HepG2 (cell line): ENCODE data around the gene HKDC1. TPM values are rescaled to one million over a fixed set of nuclear protein-coding genes. Genes with fewer than 3 reads are reported as not detected.

Source experiments
- ARNT ChIP-seq: fragments of 450-650 bp; IDR thresholded peaks from 2 replicates; pipeline ENCODE4 v1.6.1; 2017
- BATF2 ChIP-seq: sonication (generic); formaldehyde crosslinking; IDR thresholded peaks from 2 replicates; pipeline ENCODE4 v1.8.0; 2022; ENCODE audit warnings: mild to moderate bottlenecking, missing genetic modification reagents, moderate library complexity
- HMG20B ChIP-seq: conservative IDR thresholded peaks from 2 replicates; pipeline ENCODE4 v1.6.1; 2016; ENCODE audit warnings: missing genetic modification reagents, missing compliant biosample characterization
- SNAPC2 ChIP-seq: sonication (generic); formaldehyde crosslinking; IDR thresholded peaks from 2 replicates; pipeline ENCODE4 v1.8.1; 2022; ENCODE audit warnings: mild to moderate bottlenecking, missing genetic modification reagents
- YEATS2 ChIP-seq: sonication (generic); formaldehyde crosslinking; IDR thresholded peaks from 2 replicates; pipeline ENCODE4 v1.4.0; 2020; ENCODE audit warnings: missing genetic modification reagents, borderline replicate concordance
- ZBTB2 ChIP-seq: sonication (generic); formaldehyde crosslinking; IDR thresholded peaks from 2 replicates; pipeline ENCODE4 v1.8.0; 2022; ENCODE audit warnings: low read depth, missing genetic modification reagents
- ZNF331 ChIP-seq: sonication (generic); formaldehyde crosslinking; IDR thresholded peaks from 2 replicates; pipeline ENCODE4 v1.4.0; 2020; ENCODE audit warnings: missing genetic modification reagents
- ZNF609 ChIP-seq: sonication (generic); formaldehyde crosslinking; IDR thresholded peaks from 2 replicates; pipeline ENCODE4 v1.4.0; 2020; ENCODE audit warnings: mild to moderate bottlenecking, missing genetic modification reagents, borderline replicate concordance
- ZSCAN21 ChIP-seq: sonication (generic); formaldehyde crosslinking; IDR thresholded peaks from 2 replicates; pipeline ENCODE4 v1.8.0; 2022; ENCODE audit warnings: mild to moderate bottlenecking, missing genetic modification reagents, moderate library complexity, borderline replicate concordance
- polyA plus RNA-seq, 8 experiments: library from polyadenylated mRNA; depleted of rRNA in 3 of 8; stranded (reverse) in 7 of 8; unstranded in 1 of 8; fragments of >200 nt; fragmentation: Illumina TruSeq in 4 of 8; extraction: Trizol in 4 of 8; gene quantifications; 2 replicates each; pipeline versions ENCODE4 v1.2.1 to v1.2.3, GENCODE V29; 2011 to 2016; ENCODE audit warnings: low read depth in 4 of 8, missing spikeins in 1 of 8, mixed read lengths in 1 of 8; ENCODE audit not compliant: insufficient read depth in 1 of 8
- total RNA-seq, 5 experiments: library from RNA; depleted of rRNA; stranded (reverse); fragments of >200 nt; fragmentation: Illumina TruSeq; extraction: Trizol; gene quantifications; 2 replicates each; pipeline ENCODE4 v1.2.3, GENCODE V29; 2016; ENCODE audit warnings: low read depth in 1 of 5
- TF ChIP-seq, protein P1 (sequence below): IDR thresholded peaks from 2 replicates; pipeline ENCODE4 v1.6.1; 2012; ENCODE audit warnings: low read length, improper control_type of control experiment
- TF ChIP-seq, protein P2 (sequence below): sonication (generic); formaldehyde crosslinking; IDR thresholded peaks from 2 replicates; pipeline ENCODE4 v1.4.0; 2020; ENCODE audit warnings: missing genetic modification reagents, borderline replicate concordance
- TF ChIP-seq, protein P3 (sequence below): IDR thresholded peaks from 2 replicates; pipeline ENCODE4 v1.6.1; 2016; ENCODE audit warnings: control low read depth

Gene HKDC1
- total and polyA plus RNA-seq, 2 of the 13 experiments (the other 11 are each of a cell fraction or from before 2014, with no cell fraction given): 8.1 to 12.4 TPM

- TF ChIP-seq BATF2 (CRISPR knock-in tag) (no peak), ZNF609 (CRISPR knock-in tag) (peak; percentile 51; the same call in 1 of the 2 replicates), SNAPC2 (CRISPR knock-in tag) (no peak), ARNT (no peak), ZNF331 (CRISPR knock-in tag) (no peak; the same call in 1 of the 2 replicates), YEATS2 (CRISPR knock-in tag) (peak; percentile 98), ZSCAN21 (CRISPR knock-in tag) (no peak; the same call in 1 of the 2 replicates), HMG20B (CRISPR knock-in tag) (no peak), ZBTB2 (CRISPR knock-in tag) (no peak)
- TF ChIP-seq, protein P1, sequence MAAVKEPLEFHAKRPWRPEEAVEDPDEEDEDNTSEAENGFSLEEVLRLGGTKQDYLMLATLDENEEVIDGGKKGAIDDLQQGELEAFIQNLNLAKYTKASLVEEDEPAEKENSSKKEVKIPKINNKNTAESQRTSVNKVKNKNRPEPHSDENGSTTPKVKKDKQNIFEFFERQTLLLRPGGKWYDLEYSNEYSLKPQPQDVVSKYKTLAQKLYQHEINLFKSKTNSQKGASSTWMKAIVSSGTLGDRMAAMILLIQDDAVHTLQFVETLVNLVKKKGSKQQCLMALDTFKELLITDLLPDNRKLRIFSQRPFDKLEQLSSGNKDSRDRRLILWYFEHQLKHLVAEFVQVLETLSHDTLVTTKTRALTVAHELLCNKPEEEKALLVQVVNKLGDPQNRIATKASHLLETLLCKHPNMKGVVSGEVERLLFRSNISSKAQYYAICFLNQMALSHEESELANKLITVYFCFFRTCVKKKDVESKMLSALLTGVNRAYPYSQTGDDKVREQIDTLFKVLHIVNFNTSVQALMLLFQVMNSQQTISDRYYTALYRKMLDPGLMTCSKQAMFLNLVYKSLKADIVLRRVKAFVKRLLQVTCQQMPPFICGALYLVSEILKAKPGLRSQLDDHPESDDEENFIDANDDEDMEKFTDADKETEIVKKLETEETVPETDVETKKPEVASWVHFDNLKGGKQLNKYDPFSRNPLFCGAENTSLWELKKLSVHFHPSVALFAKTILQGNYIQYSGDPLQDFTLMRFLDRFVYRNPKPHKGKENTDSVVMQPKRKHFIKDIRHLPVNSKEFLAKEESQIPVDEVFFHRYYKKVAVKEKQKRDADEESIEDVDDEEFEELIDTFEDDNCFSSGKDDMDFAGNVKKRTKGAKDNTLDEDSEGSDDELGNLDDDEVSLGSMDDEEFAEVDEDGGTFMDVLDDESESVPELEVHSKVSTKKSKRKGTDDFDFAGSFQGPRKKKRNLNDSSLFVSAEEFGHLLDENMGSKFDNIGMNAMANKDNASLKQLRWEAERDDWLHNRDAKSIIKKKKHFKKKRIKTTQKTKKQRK: no peak
- TF ChIP-seq, protein P2, sequence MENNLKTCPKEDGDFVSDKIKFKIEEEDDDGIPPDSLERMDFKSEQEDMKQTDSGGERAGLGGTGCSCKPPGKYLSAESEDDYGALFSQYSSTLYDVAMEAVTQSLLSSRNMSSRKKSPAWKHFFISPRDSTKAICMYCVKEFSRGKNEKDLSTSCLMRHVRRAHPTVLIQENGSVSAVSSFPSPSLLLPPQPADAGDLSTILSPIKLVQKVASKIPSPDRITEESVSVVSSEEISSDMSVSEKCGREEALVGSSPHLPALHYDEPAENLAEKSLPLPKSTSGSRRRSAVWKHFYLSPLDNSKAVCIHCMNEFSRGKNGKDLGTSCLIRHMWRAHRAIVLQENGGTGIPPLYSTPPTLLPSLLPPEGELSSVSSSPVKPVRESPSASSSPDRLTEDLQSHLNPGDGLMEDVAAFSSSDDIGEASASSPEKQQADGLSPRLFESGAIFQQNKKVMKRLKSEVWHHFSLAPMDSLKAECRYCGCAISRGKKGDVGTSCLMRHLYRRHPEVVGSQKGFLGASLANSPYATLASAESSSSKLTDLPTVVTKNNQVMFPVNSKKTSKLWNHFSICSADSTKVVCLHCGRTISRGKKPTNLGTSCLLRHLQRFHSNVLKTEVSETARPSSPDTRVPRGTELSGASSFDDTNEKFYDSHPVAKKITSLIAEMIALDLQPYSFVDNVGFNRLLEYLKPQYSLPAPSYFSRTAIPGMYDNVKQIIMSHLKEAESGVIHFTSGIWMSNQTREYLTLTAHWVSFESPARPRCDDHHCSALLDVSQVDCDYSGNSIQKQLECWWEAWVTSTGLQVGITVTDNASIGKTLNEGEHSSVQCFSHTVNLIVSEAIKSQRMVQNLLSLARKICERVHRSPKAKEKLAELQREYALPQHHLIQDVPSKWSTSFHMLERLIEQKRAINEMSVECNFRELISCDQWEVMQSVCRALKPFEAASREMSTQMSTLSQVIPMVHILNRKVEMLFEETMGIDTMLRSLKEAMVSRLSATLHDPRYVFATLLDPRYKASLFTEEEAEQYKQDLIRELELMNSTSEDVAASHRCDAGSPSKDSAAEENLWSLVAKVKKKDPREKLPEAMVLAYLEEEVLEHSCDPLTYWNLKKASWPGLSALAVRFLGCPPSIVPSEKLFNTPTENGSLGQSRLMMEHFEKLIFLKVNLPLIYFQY: no peak
- TF ChIP-seq, protein P3, sequence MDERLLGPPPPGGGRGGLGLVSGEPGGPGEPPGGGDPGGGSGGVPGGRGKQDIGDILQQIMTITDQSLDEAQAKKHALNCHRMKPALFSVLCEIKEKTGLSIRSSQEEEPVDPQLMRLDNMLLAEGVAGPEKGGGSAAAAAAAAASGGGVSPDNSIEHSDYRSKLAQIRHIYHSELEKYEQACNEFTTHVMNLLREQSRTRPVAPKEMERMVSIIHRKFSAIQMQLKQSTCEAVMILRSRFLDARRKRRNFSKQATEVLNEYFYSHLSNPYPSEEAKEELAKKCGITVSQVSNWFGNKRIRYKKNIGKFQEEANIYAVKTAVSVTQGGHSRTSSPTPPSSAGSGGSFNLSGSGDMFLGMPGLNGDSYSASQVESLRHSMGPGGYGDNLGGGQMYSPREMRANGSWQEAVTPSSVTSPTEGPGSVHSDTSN (CRISPR knock-in tag): no peak
Observed at GRCh38 chr10:69179743-69180524, 40.2 kb upstream of the HKDC1 start, which contains the start of gene SUPV3L1 (continued).
